ENCODE results near the gene SHC2. TPM values are rescaled to one million over a fixed set of nuclear protein-coding genes. Genes with fewer than 3 reads are reported as not detected.
"Not testable (repeated sequence)": the region's sequence is repeated elsewhere in the genome, so short reads cannot be mapped to it uniquely, and the experiment has no call there.

SHC2 gene
- total and polyA plus RNA-seq, 2 donors from 2014 or later, result 10.7 to 24.4 TPM

- Histone ChIP-seq H3K4me3 (ENCODE audit: low read length in 3 of 3) (no peak overlapping the region), H3K9ac (ENCODE audit: low read length in 3 of 3) (no peak overlapping the region), H3K27me3 (ENCODE audit: control insufficient read depth, insufficient read depth, low read length) (no peaks in the 10 kb centered on the region), H3K4me1 (ENCODE audit: control insufficient read depth in 2 of 3, insufficient read depth in 2 of 3, low read depth in 1 of 3, low read length in 3 of 3) (peaks cover 0 to 3% (median 0%) of the 10 kb centered on the region in 3 donors), H3K36me3 (ENCODE audit: control insufficient read depth in 2 of 3, insufficient read depth in 3 of 3, low read length in 3 of 3) (no peaks in the 10 kb centered on the region), H3K27ac (ENCODE audit: low read depth in 2 of 2, low read length in 2 of 2) (no peak overlapping the region), H3K9me3 (ENCODE audit: control insufficient read depth in 2 of 3, insufficient read depth in 1 of 3, low read length in 3 of 3) (no peaks in the 10 kb centered on the region)
- no peak for TF ChIP-seq CTCF (IDR thresholded peaks at IDR 0.05; ENCODE audit: borderline replicate concordance, extremely low read depth, insufficient read depth)
- DNase-seq (no peak), FAIRE-seq (no peak)
- intact Hi-C loops (cut with DNase I), result no loop called here
Observed at GRCh38 chr19:483332-484072, 22.7 kb upstream of the SHC2 start.

- FAIRE-seq (no peak), DNase-seq (no peak)
- Histone ChIP-seq H3K27me3 (ENCODE audit: control insufficient read depth, insufficient read depth, low read length) (no peaks in the 10 kb centered on the region), H3K9ac (ENCODE audit: low read length in 3 of 3) (no peak overlapping the region), H3K9me3 (ENCODE audit: control insufficient read depth in 2 of 3, insufficient read depth in 1 of 3, low read length in 3 of 3) (no peaks in the 10 kb centered on the region), H3K27ac (ENCODE audit: low read depth in 2 of 2, low read length in 2 of 2) (no peak overlapping the region), H3K4me1 (ENCODE audit: control insufficient read depth in 2 of 3, insufficient read depth in 2 of 3, low read depth in 1 of 3, low read length in 3 of 3) (peaks cover 0 to 3% (median 0%) of the 10 kb centered on the region in 3 donors), H3K4me3 (ENCODE audit: low read length in 3 of 3) (no peak overlapping the region), H3K36me3 (ENCODE audit: control insufficient read depth in 2 of 3, insufficient read depth in 3 of 3, low read length in 3 of 3) (no peaks in the 10 kb centered on the region)
- no peak for TF ChIP-seq CTCF (IDR thresholded peaks at IDR 0.05; ENCODE audit: borderline replicate concordance, extremely low read depth, insufficient read depth)
- intact Hi-C loops (cut with DNase I), result no loop called here
Observed at GRCh38 chr19:482186-483041, 21.6 kb upstream of the SHC2 start.

- H3K4me1 ChIP-seq (ENCODE audit: control insufficient read depth in 2 of 3, insufficient read depth in 2 of 3, low read depth in 1 of 3, low read length in 3 of 3); H3K27me3 ChIP-seq (ENCODE audit: control insufficient read depth, insufficient read depth, low read length); intact Hi-C loops (cut with DNase I); H3K9me3 ChIP-seq (ENCODE audit: control insufficient read depth in 2 of 3, insufficient read depth in 1 of 3, low read length in 3 of 3); DNase-seq; H3K27ac ChIP-seq (ENCODE audit: low read depth in 2 of 2, low read length in 2 of 2); H3K9ac ChIP-seq (ENCODE audit: low read length in 3 of 3); FAIRE-seq; H3K4me3 ChIP-seq (ENCODE audit: low read length in 3 of 3); H3K36me3 ChIP-seq (ENCODE audit: control insufficient read depth in 2 of 3, insufficient read depth in 3 of 3, low read length in 3 of 3): not testable (repeated sequence)
Observed at GRCh38 chr19:481100-481499, 20.3 kb upstream of the SHC2 start.

All from kidney (tissue), 14 donors.